ENCODE measurements around the gene SLC25A29.
A peak's percentile ranks its signal among the peaks of the same experiment; 100 is the strongest.

DNA sequence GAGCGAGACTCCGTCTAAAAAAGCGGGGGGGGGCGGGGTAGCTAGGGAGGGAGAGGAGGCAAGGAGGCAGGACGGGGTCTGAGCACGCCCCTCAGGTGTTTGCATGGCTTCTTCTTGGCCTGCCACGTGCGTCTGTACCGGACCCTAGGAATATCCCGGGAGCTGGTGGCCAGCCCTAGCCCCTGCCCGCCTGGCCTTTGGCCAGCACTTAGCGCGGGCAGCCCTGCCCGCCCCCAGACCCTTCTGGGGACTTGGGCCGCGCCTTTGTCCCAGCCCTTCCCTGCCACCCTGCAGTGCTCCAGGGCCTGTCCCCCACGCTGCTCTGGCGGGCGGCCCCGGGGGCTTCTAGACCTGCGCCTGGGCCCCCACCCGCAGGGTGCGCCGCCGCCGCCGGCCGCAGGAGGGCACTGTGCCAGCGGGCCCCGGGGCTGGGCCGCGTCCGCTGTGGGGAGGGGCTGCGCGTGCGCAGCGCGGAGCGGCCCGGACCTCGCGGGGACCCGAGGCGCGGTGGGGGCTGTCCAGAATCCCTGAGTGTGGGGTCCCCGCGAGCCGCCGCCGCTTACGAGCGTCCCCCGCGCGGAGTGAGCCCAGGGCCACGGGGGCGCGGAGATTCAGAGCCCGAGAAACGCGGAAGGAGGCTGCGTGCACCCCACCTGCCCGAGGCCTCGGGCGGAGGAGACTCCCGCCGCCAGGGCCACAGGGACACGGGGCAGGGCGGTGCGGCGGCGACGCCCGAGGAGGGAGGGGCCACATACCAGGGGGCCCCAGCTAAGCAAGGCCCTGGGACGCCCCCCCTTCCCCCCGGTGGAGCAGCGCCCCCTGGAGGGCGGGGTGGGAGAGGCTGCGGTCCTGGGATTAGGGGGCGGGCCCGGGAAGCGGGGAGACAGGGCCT is 21.0 kb downstream of the SLC25A29 start:
- TF ChIP-seq, protein P1, sequence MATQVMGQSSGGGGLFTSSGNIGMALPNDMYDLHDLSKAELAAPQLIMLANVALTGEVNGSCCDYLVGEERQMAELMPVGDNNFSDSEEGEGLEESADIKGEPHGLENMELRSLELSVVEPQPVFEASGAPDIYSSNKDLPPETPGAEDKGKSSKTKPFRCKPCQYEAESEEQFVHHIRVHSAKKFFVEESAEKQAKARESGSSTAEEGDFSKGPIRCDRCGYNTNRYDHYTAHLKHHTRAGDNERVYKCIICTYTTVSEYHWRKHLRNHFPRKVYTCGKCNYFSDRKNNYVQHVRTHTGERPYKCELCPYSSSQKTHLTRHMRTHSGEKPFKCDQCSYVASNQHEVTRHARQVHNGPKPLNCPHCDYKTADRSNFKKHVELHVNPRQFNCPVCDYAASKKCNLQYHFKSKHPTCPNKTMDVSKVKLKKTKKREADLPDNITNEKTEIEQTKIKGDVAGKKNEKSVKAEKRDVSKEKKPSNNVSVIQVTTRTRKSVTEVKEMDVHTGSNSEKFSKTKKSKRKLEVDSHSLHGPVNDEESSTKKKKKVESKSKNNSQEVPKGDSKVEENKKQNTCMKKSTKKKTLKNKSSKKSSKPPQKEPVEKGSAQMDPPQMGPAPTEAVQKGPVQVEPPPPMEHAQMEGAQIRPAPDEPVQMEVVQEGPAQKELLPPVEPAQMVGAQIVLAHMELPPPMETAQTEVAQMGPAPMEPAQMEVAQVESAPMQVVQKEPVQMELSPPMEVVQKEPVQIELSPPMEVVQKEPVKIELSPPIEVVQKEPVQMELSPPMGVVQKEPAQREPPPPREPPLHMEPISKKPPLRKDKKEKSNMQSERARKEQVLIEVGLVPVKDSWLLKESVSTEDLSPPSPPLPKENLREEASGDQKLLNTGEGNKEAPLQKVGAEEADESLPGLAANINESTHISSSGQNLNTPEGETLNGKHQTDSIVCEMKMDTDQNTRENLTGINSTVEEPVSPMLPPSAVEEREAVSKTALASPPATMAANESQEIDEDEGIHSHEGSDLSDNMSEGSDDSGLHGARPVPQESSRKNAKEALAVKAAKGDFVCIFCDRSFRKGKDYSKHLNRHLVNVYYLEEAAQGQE (IDR thresholded peaks at IDR 0.05; ENCODE audit: low read depth): no peak
- TF ChIP-seq YY1 (IDR thresholded peaks at IDR 0.05; ENCODE audit: low read depth): no peak
- peak; percentile 22; the same call in 1 of the 2 replicates for TF ChIP-seq RAD21 (IDR thresholded peaks at IDR 0.05; ENCODE audit: low read depth)
- TF ChIP-seq NFIC (IDR thresholded peaks at IDR 0.05): peak; percentile 70; the same call in 1 of the 2 replicates
- no peak for TF ChIP-seq TAF1 (IDR thresholded peaks at IDR 0.05; ENCODE audit: low read depth)
- TF ChIP-seq EP300 (IDR thresholded peaks at IDR 0.05; ENCODE audit: borderline replicate concordance): no peak
- TF ChIP-seq ZBTB7A (IDR thresholded peaks at IDR 0.05; ENCODE audit: low read depth): peak; percentile 87

Data from Ishikawa (cell line).